Measurements from ENCODE around the gene TMEM178B. TPM values are rescaled to one million over a fixed set of nuclear protein-coding genes. Genes with fewer than 3 reads are reported as not detected.

The TMEM178B gene
- total RNA-seq, 1 donor from 2014 or later: 49.8 TPM

DNA sequence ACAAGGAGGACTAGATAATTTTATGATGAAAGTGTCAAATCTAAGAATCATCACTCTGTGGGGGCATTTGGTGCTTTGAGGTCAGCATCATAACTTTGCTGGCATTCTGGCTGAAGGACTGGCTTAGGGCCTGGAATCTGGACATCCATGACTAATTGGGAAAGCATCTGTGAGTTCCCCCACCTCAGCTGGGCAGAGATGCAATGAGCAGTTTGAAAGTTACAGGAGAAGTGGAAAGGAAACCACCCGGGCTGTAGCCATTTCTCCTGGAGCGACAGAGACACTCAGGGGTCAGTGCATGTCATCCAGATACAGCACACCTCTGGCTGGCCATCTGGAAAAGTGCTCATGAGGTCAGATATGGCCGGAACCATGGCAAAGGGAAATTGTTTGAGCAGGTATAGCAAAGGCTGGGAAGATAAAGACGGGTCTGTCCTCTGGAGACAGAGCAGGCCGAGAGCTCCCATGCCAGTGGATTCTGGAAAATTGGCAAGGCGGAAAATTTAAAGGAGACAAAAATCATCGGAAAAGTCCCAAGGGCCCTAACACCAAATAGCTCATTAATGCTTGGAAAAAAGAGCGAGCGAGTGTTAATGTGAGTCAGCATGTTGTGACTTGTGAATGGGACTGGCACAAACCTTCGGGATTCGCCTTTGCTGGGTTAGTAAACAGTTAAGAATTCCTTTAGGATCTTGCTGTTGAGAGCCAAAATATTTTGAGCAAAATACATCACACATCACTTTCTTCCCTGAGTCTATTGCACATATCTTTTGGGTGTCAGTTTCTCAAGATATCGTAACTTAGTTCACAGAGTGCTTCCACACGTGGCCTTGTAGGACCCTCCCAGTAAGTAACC, 288.9 kb downstream of the TMEM178B start:
- Mint-ChIP-seq H3K27ac (ENCODE audit: unreplicated experiment) (peak overlapping the region; percentile 16), H3K36me3 (ENCODE audit: unreplicated experiment) (no peaks in the 10 kb centered on the region), H3K27me3 (ENCODE audit: unreplicated experiment) (peaks cover 5% of the 10 kb centered on the region), H3K9me3 (ENCODE audit: unreplicated experiment) (no peaks in the 10 kb centered on the region), H3K4me1 (ENCODE audit: low read depth, unreplicated experiment) (peaks cover 26% of the 10 kb centered on the region), H3K4me3 (ENCODE audit: unreplicated experiment) (no peak overlapping the region)
- TF ChIP-seq, protein P1, sequence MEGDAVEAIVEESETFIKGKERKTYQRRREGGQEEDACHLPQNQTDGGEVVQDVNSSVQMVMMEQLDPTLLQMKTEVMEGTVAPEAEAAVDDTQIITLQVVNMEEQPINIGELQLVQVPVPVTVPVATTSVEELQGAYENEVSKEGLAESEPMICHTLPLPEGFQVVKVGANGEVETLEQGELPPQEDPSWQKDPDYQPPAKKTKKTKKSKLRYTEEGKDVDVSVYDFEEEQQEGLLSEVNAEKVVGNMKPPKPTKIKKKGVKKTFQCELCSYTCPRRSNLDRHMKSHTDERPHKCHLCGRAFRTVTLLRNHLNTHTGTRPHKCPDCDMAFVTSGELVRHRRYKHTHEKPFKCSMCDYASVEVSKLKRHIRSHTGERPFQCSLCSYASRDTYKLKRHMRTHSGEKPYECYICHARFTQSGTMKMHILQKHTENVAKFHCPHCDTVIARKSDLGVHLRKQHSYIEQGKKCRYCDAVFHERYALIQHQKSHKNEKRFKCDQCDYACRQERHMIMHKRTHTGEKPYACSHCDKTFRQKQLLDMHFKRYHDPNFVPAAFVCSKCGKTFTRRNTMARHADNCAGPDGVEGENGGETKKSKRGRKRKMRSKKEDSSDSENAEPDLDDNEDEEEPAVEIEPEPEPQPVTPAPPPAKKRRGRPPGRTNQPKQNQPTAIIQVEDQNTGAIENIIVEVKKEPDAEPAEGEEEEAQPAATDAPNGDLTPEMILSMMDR (IDR thresholded peaks at IDR 0.05; ENCODE audit: partially characterized antibody, unreplicated experiment): no peak
- no peak for DNase-seq

DNA sequence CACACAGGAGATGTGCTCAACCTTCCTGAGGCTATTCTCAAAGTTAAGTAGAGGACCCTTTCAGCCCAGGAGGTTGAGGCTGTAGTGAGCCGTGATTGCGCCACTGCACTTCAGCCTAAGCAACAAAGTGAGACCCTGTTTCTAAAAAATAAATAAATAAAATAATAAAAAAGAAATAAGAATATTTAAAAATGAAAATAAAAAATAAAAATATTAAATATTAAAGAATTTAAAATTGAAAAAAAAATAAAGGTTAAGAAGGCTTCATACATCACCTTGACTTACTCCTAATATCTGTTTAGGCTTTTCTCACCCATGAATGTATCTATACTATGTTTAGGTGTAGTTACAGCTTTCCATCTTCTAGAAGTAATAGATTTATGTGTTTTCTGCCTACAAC, 289.9 kb downstream of the TMEM178B start:
- peaks cover 5% of the 10 kb centered on the region for H3K27me3 Mint-ChIP-seq (ENCODE audit: unreplicated experiment)
- no peak overlapping the region for H3K27ac Mint-ChIP-seq (ENCODE audit: unreplicated experiment)

DNA sequence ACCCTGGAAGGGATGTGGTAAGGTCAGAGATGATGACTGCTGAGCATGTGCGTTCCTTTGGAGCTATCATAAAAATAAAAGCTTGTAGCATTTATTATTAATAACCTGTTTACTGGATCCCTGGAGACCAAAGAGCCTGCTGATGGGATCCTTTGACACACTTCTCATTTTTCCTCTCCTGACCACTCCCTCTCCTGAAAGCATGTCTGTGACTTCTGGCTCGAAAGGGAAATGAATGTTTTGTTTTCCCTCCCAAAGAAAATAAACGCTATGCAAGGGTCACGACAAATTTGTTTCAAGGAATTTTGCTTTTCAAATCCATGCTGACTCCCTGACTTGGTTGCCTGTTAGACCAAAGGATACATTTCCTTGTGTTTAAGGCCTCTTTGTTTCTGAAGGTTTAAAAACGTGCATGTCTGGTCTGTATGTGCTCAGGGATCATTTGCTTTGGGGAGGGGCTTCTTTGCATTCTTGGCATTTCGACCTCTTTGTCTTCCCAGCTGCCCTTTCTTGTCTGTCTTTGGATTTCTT, 292.3 kb downstream of the TMEM178B start:
- Mint-ChIP-seq H3K4me1 (ENCODE audit: low read depth, unreplicated experiment) (peaks cover 33% of the 10 kb centered on the region), H3K27ac (ENCODE audit: unreplicated experiment) (peak overlapping the region; percentile 95), H3K9me3 (ENCODE audit: unreplicated experiment) (no peaks in the 10 kb centered on the region), H3K4me3 (ENCODE audit: unreplicated experiment) (peak overlapping the region; percentile 83), H3K36me3 (ENCODE audit: unreplicated experiment) (no peaks in the 10 kb centered on the region), H3K27me3 (ENCODE audit: unreplicated experiment) (peaks cover 6% of the 10 kb centered on the region)
- TF ChIP-seq, protein P1 (IDR thresholded peaks at IDR 0.05; ENCODE audit: partially characterized antibody, unreplicated experiment): no peak
- no peak for DNase-seq

More for the DNA sequence above, 289.9 kb downstream of the TMEM178B start:
- no peak overlapping the region for H3K4me3 Mint-ChIP-seq (ENCODE audit: unreplicated experiment)
- TF ChIP-seq, protein P1 (IDR thresholded peaks at IDR 0.05; ENCODE audit: partially characterized antibody, unreplicated experiment): no peak
- H3K4me1 Mint-ChIP-seq (ENCODE audit: low read depth, unreplicated experiment): peaks cover 29% of the 10 kb centered on the region
- DNase-seq: no peak
- no peaks in the 10 kb centered on the region for H3K36me3 Mint-ChIP-seq (ENCODE audit: unreplicated experiment)
- no peaks in the 10 kb centered on the region for H3K9me3 Mint-ChIP-seq (ENCODE audit: unreplicated experiment)

DNA sequence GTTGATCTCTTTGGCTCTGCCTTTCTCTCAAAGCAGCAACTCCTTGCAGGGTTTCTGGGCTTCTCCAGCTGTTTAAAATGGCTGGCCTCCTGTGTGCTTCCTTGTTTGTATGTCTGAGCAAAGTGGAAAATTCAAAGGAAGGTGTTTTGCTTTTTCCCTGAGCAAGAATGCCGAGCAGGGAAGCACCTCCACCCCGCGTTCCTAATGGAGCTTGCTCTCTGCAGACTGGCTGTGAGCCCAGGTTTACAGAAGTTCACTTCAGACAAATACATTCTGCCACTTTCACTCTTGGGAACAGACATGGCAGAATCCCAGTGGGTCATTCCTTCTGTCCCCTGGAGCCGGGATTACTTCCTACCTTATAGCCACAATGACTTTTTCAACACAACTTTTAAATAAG, 295.6 kb downstream of the TMEM178B start:
- Mint-ChIP-seq H3K9me3 (ENCODE audit: unreplicated experiment) (no peaks in the 10 kb centered on the region), H3K36me3 (ENCODE audit: unreplicated experiment) (no peaks in the 10 kb centered on the region), H3K27ac (ENCODE audit: unreplicated experiment) (no peak overlapping the region), H3K4me3 (ENCODE audit: unreplicated experiment) (no peak overlapping the region), H3K4me1 (ENCODE audit: low read depth, unreplicated experiment) (peaks cover 25% of the 10 kb centered on the region), H3K27me3 (ENCODE audit: unreplicated experiment) (peaks cover 9% of the 10 kb centered on the region)
- DNase-seq: no peak
- TF ChIP-seq, protein P1 (IDR thresholded peaks at IDR 0.05; ENCODE audit: partially characterized antibody, unreplicated experiment): no peak

DNA sequence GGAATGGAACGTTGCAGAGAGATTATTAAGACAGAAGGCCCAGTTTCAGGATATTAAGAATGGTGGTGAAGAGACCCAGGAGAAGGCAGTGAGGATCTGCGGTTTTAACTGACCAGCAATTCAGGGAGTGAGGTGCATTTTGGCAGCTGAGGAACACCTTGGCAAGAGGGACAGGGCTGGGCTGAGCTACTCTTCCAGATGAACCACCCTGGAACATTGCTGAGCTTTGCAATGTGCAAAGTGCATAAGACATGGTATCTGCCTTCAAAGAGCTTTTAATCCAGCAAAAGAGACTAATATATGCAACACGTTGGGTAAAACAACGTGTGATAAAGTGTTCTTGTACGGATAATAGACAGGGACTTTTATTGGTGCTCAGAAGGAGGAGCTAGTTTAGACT, 296.3 kb downstream of the TMEM178B start:
- TF ChIP-seq, protein P1 (IDR thresholded peaks at IDR 0.05; ENCODE audit: partially characterized antibody, unreplicated experiment): no peak
- Mint-ChIP-seq H3K9me3 (ENCODE audit: unreplicated experiment) (no peaks in the 10 kb centered on the region), H3K4me3 (ENCODE audit: unreplicated experiment) (no peak overlapping the region), H3K36me3 (ENCODE audit: unreplicated experiment) (no peaks in the 10 kb centered on the region), H3K4me1 (ENCODE audit: low read depth, unreplicated experiment) (peaks cover 25% of the 10 kb centered on the region), H3K27me3 (ENCODE audit: unreplicated experiment) (peaks cover 9% of the 10 kb centered on the region), H3K27ac (ENCODE audit: unreplicated experiment) (no peak overlapping the region)
- no peak for DNase-seq

All from glutamatergic neuron (in vitro differentiated cells).